SK-MEL-5 (cell line): Measurements from ENCODE around the gene CMIP. TPM values are rescaled to one million over a fixed set of nuclear protein-coding genes. Genes with fewer than 3 reads are reported as not detected.

Experiments used
- small RNA-seq, 2 experiments: library from RNA; depleted of rRNA; stranded (forward); fragments of <200 nt; gene quantifications; one replicate each; pipeline ENCODE3, GENCODE V24; 2014
- total RNA-seq: library from RNA; depleted of rRNA; stranded (reverse); fragments of >200 nt; shearing (Covaris generic); gene quantifications from 2 replicates; pipeline ENCODE4 v1.2.3, GENCODE V29; 2014; rRNA removed

CMIP gene
- total RNA-seq, 1 experiment from 2014 or later = 2.0 TPM

Small RNA genes lying within 50 kb of the gene (small RNA-seq; reads per million reads assigned to genes)
- gene MIR6504 (0 reads per million in 2 experiments), gene MIR7854 (0 to 0.14 reads per million in 2 experiments)

Other genes starting within 250 kb of the CMIP start
- gene BCO1, start 206.1 kb upstream of the CMIP start, total RNA-seq = 0.24 and 0.32 TPM in 2 replicates
- 6.8 TPM in 2 replicates for gene GAN, start 129.8 kb upstream of the CMIP start, total RNA-seq